ENCODE data around the gene HORMAD2. TPM values are rescaled to one million over a fixed set of nuclear protein-coding genes. Genes with fewer than 3 reads are reported as not detected.

The HORMAD2 gene
- total and polyA plus RNA-seq, 2 experiments from 2014 or later = not detected

- Histone ChIP-seq H3K4me1 (ENCODE audit: insufficient read depth) (peaks cover 55% of the 10 kb centered on the region), H3K4me3 (peak overlapping the region; percentile 19; the same call in 1 of the 2 replicates), H3K79me2 (ENCODE audit: insufficient read depth) (no peaks in the 10 kb centered on the region), H3K9me2 (ENCODE audit: insufficient read depth) (no peaks in the 10 kb centered on the region), H3K4me2 (ENCODE audit: unreplicated experiment) (peak overlapping the region; percentile 43), H3F3A (ENCODE audit: insufficient read depth) (peaks cover 34% of the 10 kb centered on the region), H3K27ac (peak overlapping the region; percentile 98), H2AFZ (no peak overlapping the region), H3K9ac (peak overlapping the region; percentile 84), H3K27me3 (replicated peaks; ENCODE audit: insufficient read depth) (no peaks in the 10 kb centered on the region), H3K36me3 (ENCODE audit: low read depth) (no peaks in the 10 kb centered on the region), H3K9me3 (ENCODE audit: low read depth) (no peaks in the 10 kb centered on the region), H4K20me1 (ENCODE audit: insufficient read depth) (no peaks in the 10 kb centered on the region)
- DNase-seq = peak; percentile 99
- TF ChIP-seq EZH2 (IDR thresholded peaks at IDR 0.05; ENCODE audit: insufficient read depth, poor library complexity, severe bottlenecking) (no peak), EZH2phosphoT487 (IDR thresholded peaks at IDR 0.05; ENCODE audit: insufficient read depth, low read depth) (no peak)
- WGBS, 2 experiments (ENCODE audit: low coverage in 1 of 2, low lambda C conversion rate in 2 of 2, missing lambda C conversion rate in 2 of 2) = 1 to 2% methylated on average over 14 to 16 of the region's 16 CpGs
- in situ Hi-C loops (cut with MboI) = no loop called here
These were observed 126.7 kb downstream of the HORMAD2 start for GRCh38 chr22:30206944-30207343.

GRCh38 chr22:30208631-30209603 is 128.7 kb downstream of the HORMAD2 start:
- Histone ChIP-seq H3K4me1 (ENCODE audit: insufficient read depth) (peaks cover 67% of the 10 kb centered on the region), H3K4me3 (no peak overlapping the region), H3K9me3 (ENCODE audit: low read depth) (no peaks in the 10 kb centered on the region), H3K4me2 (ENCODE audit: unreplicated experiment) (peak overlapping the region; percentile 12), H4K20me1 (ENCODE audit: insufficient read depth) (no peaks in the 10 kb centered on the region), H3K27me3 (replicated peaks; ENCODE audit: insufficient read depth) (no peaks in the 10 kb centered on the region), H3K9me2 (ENCODE audit: insufficient read depth) (no peaks in the 10 kb centered on the region), H3F3A (ENCODE audit: insufficient read depth) (peaks cover 34% of the 10 kb centered on the region), H3K27ac (peak overlapping the region; percentile 58), H3K36me3 (ENCODE audit: low read depth) (no peaks in the 10 kb centered on the region), H3K79me2 (ENCODE audit: insufficient read depth) (no peaks in the 10 kb centered on the region), H3K9ac (peak overlapping the region; percentile 56), H2AFZ (peak overlapping the region; percentile 69)
- TF ChIP-seq EZH2 (IDR thresholded peaks at IDR 0.05; ENCODE audit: insufficient read depth, poor library complexity, severe bottlenecking) = no peak
- TF ChIP-seq EZH2phosphoT487 (IDR thresholded peaks at IDR 0.05; ENCODE audit: insufficient read depth, low read depth) = no peak
- WGBS, 2 experiments (ENCODE audit: low coverage in 1 of 2, low lambda C conversion rate in 2 of 2, missing lambda C conversion rate in 2 of 2) = 24 to 31% methylated on average over 26 of the region's 26 CpGs
- peak; percentile 83 for DNase-seq
- in situ Hi-C loops (cut with MboI) = no loop called here

- Histone ChIP-seq H2AFZ (no peak overlapping the region), H3K79me2 (ENCODE audit: insufficient read depth) (no peaks in the 10 kb centered on the region), H3K4me2 (ENCODE audit: unreplicated experiment) (no peak overlapping the region), H3K9me3 (ENCODE audit: low read depth) (no peaks in the 10 kb centered on the region), H3K9ac (no peak overlapping the region; the same call in 1 of the 2 replicates), H4K20me1 (ENCODE audit: insufficient read depth) (no peaks in the 10 kb centered on the region), H3K4me1 (ENCODE audit: insufficient read depth) (peaks cover 60% of the 10 kb centered on the region), H3K27me3 (replicated peaks; ENCODE audit: insufficient read depth) (no peaks in the 10 kb centered on the region), H3K4me3 (no peak overlapping the region), H3K9me2 (ENCODE audit: insufficient read depth) (no peaks in the 10 kb centered on the region), H3K27ac (no peak overlapping the region), H3K36me3 (ENCODE audit: low read depth) (no peaks in the 10 kb centered on the region), H3F3A (ENCODE audit: insufficient read depth) (peaks cover 28% of the 10 kb centered on the region)
- TF ChIP-seq EZH2phosphoT487 (IDR thresholded peaks at IDR 0.05; ENCODE audit: insufficient read depth, low read depth) (no peak), EZH2 (IDR thresholded peaks at IDR 0.05; ENCODE audit: insufficient read depth, poor library complexity, severe bottlenecking) (no peak)
- in situ Hi-C loops (cut with MboI) = no loop called here
- 97 to 99% methylated on average over 6 of the region's 6 CpGs for WGBS, 2 experiments (ENCODE audit: low coverage in 1 of 2, low lambda C conversion rate in 2 of 2, missing lambda C conversion rate in 2 of 2)
- DNase-seq = no peak
These were observed 129.4 kb downstream of the HORMAD2 start for GRCh38 chr22:30209642-30210041.

GRCh38 chr22:30210235-30210909 is 130.1 kb downstream of the HORMAD2 start:
- Histone ChIP-seq H3K27me3 (replicated peaks; ENCODE audit: insufficient read depth) (no peaks in the 10 kb centered on the region), H3K9ac (no peak overlapping the region), H3K4me3 (no peak overlapping the region), H3K36me3 (ENCODE audit: low read depth) (no peaks in the 10 kb centered on the region), H3K9me3 (ENCODE audit: low read depth) (no peaks in the 10 kb centered on the region), H3K79me2 (ENCODE audit: insufficient read depth) (no peaks in the 10 kb centered on the region), H2AFZ (no peak overlapping the region), H3K27ac (no peak overlapping the region), H4K20me1 (ENCODE audit: insufficient read depth) (no peaks in the 10 kb centered on the region), H3K4me2 (ENCODE audit: unreplicated experiment) (no peak overlapping the region), H3K4me1 (ENCODE audit: insufficient read depth) (peaks cover 53% of the 10 kb centered on the region), H3F3A (ENCODE audit: insufficient read depth) (peaks cover 28% of the 10 kb centered on the region), H3K9me2 (ENCODE audit: insufficient read depth) (no peaks in the 10 kb centered on the region)
- in situ Hi-C loops (cut with MboI) = no loop called here
- TF ChIP-seq EZH2 (IDR thresholded peaks at IDR 0.05; ENCODE audit: insufficient read depth, poor library complexity, severe bottlenecking) (no peak), EZH2phosphoT487 (IDR thresholded peaks at IDR 0.05; ENCODE audit: insufficient read depth, low read depth) (no peak)
- 93 to 97% methylated on average over 11 to 19 of the region's 19 CpGs for WGBS, 2 experiments (ENCODE audit: low coverage in 1 of 2, low lambda C conversion rate in 2 of 2, missing lambda C conversion rate in 2 of 2)
- DNase-seq = no peak
